Measurements from ENCODE around the gene GPR142. TPM values are rescaled to one million over a fixed set of nuclear protein-coding genes. Genes with fewer than 3 reads are reported as not detected.

Gene GPR142
- polyA plus RNA-seq, 1 experiment, result not detected

DNA sequence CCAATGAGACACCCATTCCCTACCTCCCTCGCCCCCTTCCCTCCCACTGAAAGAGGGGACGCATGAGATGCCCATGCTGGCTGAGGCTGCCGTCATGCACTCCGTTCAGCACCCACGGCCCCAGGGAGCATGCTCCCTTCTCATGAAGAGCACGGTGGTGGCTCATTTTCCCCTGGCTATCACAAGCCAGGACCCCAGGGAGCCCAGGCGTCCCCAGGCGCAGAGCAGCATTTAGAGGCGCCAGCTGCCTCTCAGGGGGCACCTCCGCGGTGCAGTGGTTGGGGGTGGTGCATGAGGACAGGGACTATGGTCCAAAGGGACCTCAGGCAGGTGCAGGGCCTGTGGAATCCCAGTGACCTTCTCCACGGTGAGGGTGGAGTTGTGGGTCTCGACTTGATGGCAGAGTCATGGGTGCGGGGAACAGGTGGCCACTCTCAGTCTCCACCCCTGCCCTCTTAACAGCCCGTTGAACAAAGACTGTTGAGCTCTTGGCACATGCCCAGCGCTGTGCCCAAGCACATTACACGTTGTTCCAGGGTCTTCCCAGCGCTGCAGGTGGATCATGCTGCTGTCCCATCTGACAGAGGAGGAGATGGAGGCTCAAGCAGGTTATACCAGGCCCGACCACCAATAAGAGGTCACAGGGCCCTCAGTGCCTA lies 27.6 kb upstream of the GPR142 start:
- CTCF ChIA-PET, result no interaction called here
- Histone ChIP-seq H3K9me3 (ENCODE audit: control insufficient read depth, insufficient read depth, low read length) (no peaks in the 10 kb centered on the region; the same call in 1 of the 2 replicates), H3K27me3 (ENCODE audit: control insufficient read depth, insufficient read depth, low read length) (no peaks in the 10 kb centered on the region), H3K27ac (ENCODE audit: low read depth, low read length) (no peak overlapping the region), H3K4me3 (ENCODE audit: low read depth, low read length) (no peak overlapping the region)
- no peak for DNase-seq (ENCODE audit: low read depth, low spot score)
- POLR2A ChIA-PET, result no interaction called here
- TF ChIP-seq, protein P1, sequence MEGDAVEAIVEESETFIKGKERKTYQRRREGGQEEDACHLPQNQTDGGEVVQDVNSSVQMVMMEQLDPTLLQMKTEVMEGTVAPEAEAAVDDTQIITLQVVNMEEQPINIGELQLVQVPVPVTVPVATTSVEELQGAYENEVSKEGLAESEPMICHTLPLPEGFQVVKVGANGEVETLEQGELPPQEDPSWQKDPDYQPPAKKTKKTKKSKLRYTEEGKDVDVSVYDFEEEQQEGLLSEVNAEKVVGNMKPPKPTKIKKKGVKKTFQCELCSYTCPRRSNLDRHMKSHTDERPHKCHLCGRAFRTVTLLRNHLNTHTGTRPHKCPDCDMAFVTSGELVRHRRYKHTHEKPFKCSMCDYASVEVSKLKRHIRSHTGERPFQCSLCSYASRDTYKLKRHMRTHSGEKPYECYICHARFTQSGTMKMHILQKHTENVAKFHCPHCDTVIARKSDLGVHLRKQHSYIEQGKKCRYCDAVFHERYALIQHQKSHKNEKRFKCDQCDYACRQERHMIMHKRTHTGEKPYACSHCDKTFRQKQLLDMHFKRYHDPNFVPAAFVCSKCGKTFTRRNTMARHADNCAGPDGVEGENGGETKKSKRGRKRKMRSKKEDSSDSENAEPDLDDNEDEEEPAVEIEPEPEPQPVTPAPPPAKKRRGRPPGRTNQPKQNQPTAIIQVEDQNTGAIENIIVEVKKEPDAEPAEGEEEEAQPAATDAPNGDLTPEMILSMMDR (IDR thresholded peaks at IDR 0.05; ENCODE audit: low read depth, low read length), result no peak

DNA sequence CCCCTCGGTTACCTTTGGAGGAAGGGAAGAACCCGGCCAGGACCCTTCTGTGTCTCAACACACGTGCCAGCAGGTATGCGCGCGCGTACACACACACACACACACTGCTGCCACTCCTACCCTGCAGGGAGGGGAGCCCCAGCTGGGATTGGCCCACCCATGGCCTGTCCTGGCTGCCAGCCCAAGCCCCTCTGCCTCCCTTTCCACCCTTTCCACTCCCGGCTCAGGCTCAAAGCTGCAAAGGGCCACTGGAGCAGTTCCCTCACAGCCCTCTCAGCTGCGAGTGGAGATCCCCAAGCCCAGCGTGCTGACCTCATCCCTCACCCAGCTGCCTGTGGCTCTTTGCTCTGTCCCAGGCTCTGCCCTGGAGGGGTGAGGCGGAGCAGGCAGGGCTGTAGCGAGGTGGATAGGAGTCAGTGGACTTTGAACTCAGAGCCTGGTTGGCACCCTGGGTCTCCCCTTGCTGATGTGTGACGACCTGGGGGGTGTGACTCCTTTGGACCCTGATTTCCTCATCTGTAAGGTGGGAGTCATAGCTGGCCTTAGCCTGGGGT lies 26.8 kb upstream of the GPR142 start:
- H3K27ac ChIP-seq (ENCODE audit: low read depth, low read length), result no peak overlapping the region
- ChIA-PET POLR2A (no interaction called here), CTCF (no interaction called here)
- no peaks in the 10 kb centered on the region for H3K27me3 ChIP-seq (ENCODE audit: control insufficient read depth, insufficient read depth, low read length)
- no peak overlapping the region for H3K4me3 ChIP-seq (ENCODE audit: low read depth, low read length)
- no peaks in the 10 kb centered on the region; the same call in 1 of the 2 replicates for H3K9me3 ChIP-seq (ENCODE audit: control insufficient read depth, insufficient read depth, low read length)
- TF ChIP-seq, protein P1 (IDR thresholded peaks at IDR 0.05; ENCODE audit: low read depth, low read length), result no peak
- DNase-seq (ENCODE audit: low read depth, low spot score), result no peak

DNA sequence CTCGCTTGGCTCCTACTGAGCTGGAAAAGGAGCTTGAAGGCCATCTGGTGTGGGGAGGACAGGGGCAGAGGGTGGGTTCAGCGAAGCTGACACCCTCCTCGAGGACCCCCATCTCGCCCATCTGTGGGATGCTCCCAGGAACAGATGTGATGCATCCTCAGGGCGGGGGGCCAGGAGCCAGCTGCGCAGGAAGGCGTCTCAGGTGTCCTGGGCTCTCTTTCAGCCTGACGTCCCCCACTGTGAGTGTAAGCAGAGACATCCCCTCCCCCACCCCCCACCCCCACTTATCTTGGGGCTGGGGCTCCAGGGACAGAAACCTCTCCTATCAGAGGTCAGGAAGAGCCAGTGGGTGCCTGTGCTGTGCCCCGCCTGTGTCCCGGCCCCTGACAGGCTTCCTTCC lies 25.1 kb upstream of the GPR142 start:
- POLR2A ChIA-PET, result no interaction called here
- Histone ChIP-seq H3K27ac (ENCODE audit: low read depth, low read length) (no peak overlapping the region), H3K9me3 (ENCODE audit: control insufficient read depth, insufficient read depth, low read length) (no peaks in the 10 kb centered on the region; the same call in 1 of the 2 replicates), H3K4me3 (ENCODE audit: low read depth, low read length) (no peak overlapping the region), H3K27me3 (ENCODE audit: control insufficient read depth, insufficient read depth, low read length) (no peaks in the 10 kb centered on the region)
- CTCF ChIA-PET, result interaction anchor here (1.0 kb wide), 1 partner anchor 26 kb away, joined by 4 read pairs; no protein-coding TSS in a partner anchor
- no peak for DNase-seq (ENCODE audit: low read depth, low spot score)
- TF ChIP-seq, protein P1 (IDR thresholded peaks at IDR 0.05; ENCODE audit: low read depth, low read length), result no peak

DNA sequence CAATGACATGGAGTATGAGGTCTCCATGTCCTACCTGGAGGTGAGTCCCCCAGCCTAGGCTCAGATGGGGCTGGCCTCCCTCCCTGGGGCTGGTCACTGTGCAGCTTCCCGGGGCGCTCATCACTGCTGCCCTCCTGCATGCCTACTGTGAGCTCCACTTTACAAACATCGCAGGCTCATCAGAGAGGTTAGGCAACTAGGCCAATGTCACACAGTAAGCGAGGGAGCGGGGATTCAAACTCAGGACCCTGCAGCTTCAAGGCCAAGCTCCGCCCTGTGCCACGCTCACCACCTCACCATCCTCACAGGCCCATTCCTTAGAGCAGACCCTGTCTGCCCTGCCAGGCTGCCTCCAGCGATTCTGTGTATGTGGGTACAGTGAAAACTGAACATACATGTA lies 24.2 kb upstream of the GPR142 start:
- DNase-seq (ENCODE audit: low read depth, low spot score), result no peak
- H3K27me3 ChIP-seq (ENCODE audit: control insufficient read depth, insufficient read depth, low read length), result no peaks in the 10 kb centered on the region
- TF ChIP-seq, protein P1 (IDR thresholded peaks at IDR 0.05; ENCODE audit: low read depth, low read length), result no peak
- H3K27ac ChIP-seq (ENCODE audit: low read depth, low read length), result no peak overlapping the region
- no peaks in the 10 kb centered on the region; the same call in 1 of the 2 replicates for H3K9me3 ChIP-seq (ENCODE audit: control insufficient read depth, insufficient read depth, low read length)
- ChIA-PET CTCF (interaction anchor here (1.0 kb wide), 1 partner anchor 25 kb away, joined by 4 read pairs; no protein-coding TSS in a partner anchor), POLR2A (no interaction called here)
- no peak overlapping the region for H3K4me3 ChIP-seq (ENCODE audit: low read depth, low read length)

DNA sequence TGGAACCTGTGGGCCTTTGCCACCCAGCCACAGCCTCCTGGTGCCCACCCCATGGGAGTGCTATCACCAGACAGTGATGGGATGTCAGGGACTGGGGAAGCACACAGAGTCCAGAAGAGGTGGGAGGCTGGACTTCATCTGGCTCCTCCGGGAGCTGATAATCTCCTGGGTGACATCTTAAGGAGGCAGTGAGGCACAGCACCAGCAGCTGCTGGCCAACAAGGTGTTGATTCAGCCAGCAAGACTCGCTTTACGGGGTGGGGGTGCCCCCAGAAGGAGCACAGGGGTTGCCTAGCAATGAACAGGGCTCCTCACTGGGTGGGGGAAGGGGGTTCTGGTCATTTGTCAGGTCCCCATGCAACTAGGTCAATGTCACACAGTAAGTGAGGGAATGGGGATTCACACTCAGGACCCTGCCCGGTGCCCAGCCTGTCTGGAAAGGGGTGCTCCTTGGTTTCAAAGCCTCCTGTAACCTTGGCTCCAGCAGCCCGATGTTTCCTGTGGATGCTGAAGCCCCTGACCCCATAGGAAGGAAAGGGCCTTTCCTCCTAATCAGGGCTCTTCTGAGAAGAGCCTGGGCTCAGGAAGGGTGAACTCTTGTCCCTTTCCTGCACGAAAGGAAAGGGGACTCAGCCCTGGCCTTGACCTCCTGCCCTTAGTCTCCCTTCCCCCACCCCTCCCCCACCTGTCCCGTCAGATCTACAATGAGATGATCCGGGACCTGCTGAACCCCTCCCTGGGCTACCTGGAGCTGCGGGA lies 23.6 kb upstream of the GPR142 start:
- Histone ChIP-seq H3K27me3 (ENCODE audit: control insufficient read depth, insufficient read depth, low read length) (no peaks in the 10 kb centered on the region), H3K4me3 (ENCODE audit: low read depth, low read length) (no peak overlapping the region), H3K27ac (ENCODE audit: low read depth, low read length) (no peak overlapping the region), H3K9me3 (ENCODE audit: control insufficient read depth, insufficient read depth, low read length) (no peaks in the 10 kb centered on the region; the same call in 1 of the 2 replicates)
- ChIA-PET POLR2A (no interaction called here), CTCF (no interaction called here)
- TF ChIP-seq, protein P1 (IDR thresholded peaks at IDR 0.05; ENCODE audit: low read depth, low read length), result no peak
- DNase-seq (ENCODE audit: low read depth, low spot score), result no peak
